ENCODE data around the gene TRPM1.
"Not testable (repeated sequence)": the region's sequence is repeated elsewhere in the genome, so short reads cannot be mapped to it uniquely, and the experiment has no call there.

TRPM1 gene

GRCh38 chr15:31125061-31125460 is 23.5 kb upstream of the TRPM1 start:
- no peak for DNase-seq

- DNase-seq, result no peak
Measured at GRCh38 chr15:31116423-31117030, 15.0 kb upstream of the TRPM1 start.

GRCh38 chr15:31111091-31111647 is 9.6 kb upstream of the TRPM1 start:
- no peak for DNase-seq

GRCh38 chr15:31108836-31109235 is 7.3 kb upstream of the TRPM1 start:
- DNase-seq, result no peak

GRCh38 chr15:31106495-31107300 is 5.2 kb upstream of the TRPM1 start:
- no peak for DNase-seq

GRCh38 chr15:31104003-31104402 is 2.5 kb upstream of the TRPM1 start:
- peak in 1 of 51 donors; percentile 1 for DNase-seq

GRCh38 chr15:31102374-31103342 is 1.1 kb upstream of the TRPM1 start:
- peak in 1 of 51 donors; percentile 46 for DNase-seq

- DNase-seq, result peak in 7 of 51 donors; percentile 10 to 42 (median 17)
Measured at GRCh38 chr15:31102039-31102321, 455 bp upstream of the TRPM1 start.

- DNase-seq, result no peak
Measured at GRCh38 chr15:31100738-31101137, 787 bp downstream of the TRPM1 start.

- DNase-seq, result peak in 1 of 51 donors; percentile 18
Measured at GRCh38 chr15:31098953-31099740, 2.4 kb downstream of the TRPM1 start.

- no peak for DNase-seq
Measured at GRCh38 chr15:31098491-31098917, 3.0 kb downstream of the TRPM1 start.

- DNase-seq, result no peak
Measured at GRCh38 chr15:31096563-31096962, 5.0 kb downstream of the TRPM1 start.

GRCh38 chr15:31091481-31091880 is 10.0 kb downstream of the TRPM1 start:
- DNase-seq, result no peak

GRCh38 chr15:31090766-31091165 is 10.8 kb downstream of the TRPM1 start:
- DNase-seq, result no peak

- no peak for DNase-seq
Measured at GRCh38 chr15:31089368-31090047, 12.0 kb downstream of the TRPM1 start.

GRCh38 chr15:31088672-31089367 is 12.7 kb downstream of the TRPM1 start:
- no peak for DNase-seq

GRCh38 chr15:31088041-31088440 is 13.5 kb downstream of the TRPM1 start:
- not testable (repeated sequence) for DNase-seq

- DNase-seq, result no peak
Measured at GRCh38 chr15:31086344-31086743, 15.2 kb downstream of the TRPM1 start.

- DNase-seq, result no peak
Measured at GRCh38 chr15:31085359-31085758, 16.2 kb downstream of the TRPM1 start.

- DNase-seq, result no peak
Measured at GRCh38 chr15:31084176-31084575, 17.3 kb downstream of the TRPM1 start.
